ENCODE data around the gene CFHR4.
"Not testable (repeated sequence)": the region's sequence is repeated elsewhere in the genome, so short reads cannot be mapped to it uniquely, and the experiment has no call there.

Gene CFHR4

DNA sequence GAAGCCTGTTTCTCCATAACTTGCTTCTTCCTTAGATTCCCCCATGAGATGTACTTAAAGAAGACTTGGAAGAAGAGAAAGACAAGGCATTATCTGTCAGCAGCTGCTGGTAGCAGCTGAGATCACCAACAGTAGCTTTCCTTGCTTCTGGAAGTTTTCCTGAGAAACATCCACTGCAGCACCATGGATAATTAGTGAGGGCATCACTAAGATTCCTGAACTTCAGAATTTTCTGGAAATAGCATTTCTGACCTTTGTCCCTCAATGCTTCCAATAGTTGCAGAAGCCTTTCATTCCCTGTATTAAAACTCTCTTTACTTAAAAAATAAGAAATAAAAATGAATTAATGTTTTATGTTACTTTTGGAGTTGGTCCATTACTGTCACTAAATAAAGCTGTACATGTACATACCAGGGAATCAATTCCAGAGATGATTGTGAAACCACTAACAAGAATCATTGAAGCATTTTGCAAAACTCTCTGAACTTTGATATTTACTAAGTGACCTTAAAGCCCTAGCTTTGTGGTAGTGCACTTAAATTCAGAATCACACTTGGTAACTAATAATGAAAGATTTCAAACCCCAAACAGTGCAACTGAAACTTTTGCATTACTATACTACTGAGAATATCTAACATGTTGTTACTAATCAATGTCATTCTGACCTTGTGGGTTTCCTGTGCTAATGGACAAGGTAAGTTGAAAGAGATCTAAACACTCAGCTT is at the start of gene CFHR4:
Gene CFHR4 (plus strand): TSS at position 538 of the 725 bp plus-strand sequence. CDS start 99 bp downstream, at position 637.
- Histone ChIP-seq H3K9me3 (ENCODE audit: control insufficient read depth, insufficient read depth, low read length) (no peaks in the 10 kb centered on the region; the same call in 1 of the 2 replicates), H3K36me3 (ENCODE audit: insufficient read depth, low read length) (no peaks in the 10 kb centered on the region), H3K9ac (ENCODE audit: low read depth, low read length) (no peak within 1 kb of the TSS), H3K4me1 (ENCODE audit: insufficient read depth, low read length) (no peaks in the 10 kb centered on the region)

DNA sequence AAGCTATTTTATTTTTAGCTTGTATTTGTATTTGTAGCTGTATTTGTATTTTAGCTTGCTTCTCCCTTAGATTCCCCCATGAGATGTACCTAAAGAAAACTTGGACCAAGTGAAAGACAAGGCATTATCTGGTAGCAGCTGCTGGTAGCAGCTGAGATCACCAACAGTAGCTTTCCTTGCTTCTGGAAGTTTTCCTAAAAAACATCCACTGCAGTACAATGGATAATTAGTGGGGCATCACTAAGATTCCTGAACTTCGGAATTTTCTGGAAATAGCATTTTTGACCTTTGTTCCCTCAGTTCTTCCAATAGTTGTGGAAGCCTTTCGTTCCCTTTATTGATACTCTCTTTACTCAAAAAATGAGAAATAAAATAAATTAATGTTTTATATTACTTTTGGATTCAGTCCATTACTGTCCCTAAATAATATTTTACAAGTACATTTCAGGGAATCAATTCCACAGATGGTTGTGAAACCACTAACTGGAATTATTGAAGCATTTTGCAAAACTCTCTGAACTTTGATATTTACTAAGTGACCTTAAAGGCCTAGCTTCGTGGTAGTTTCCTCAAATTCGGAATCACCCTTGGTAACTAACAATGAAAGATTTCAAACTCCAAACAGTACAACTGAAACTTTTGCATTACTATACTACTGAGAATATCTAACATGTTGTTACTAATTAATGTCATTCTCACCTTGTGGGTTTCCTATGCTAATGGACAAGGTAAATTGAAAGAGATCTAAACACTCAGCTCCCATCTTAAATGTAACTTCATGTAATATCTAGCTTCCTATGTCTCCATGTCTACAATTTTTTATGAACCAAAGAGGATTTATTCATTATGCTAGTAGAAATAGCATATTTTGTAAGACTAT is 38.0 kb upstream of the CFHR4 start:
- not testable (repeated sequence) for H3K9ac ChIP-seq (ENCODE audit: low read depth, low read length); H3K36me3 ChIP-seq (ENCODE audit: insufficient read depth, low read length); H3K9me3 ChIP-seq (ENCODE audit: control insufficient read depth, insufficient read depth, low read length); H3K4me1 ChIP-seq (ENCODE audit: insufficient read depth, low read length)

DNA sequence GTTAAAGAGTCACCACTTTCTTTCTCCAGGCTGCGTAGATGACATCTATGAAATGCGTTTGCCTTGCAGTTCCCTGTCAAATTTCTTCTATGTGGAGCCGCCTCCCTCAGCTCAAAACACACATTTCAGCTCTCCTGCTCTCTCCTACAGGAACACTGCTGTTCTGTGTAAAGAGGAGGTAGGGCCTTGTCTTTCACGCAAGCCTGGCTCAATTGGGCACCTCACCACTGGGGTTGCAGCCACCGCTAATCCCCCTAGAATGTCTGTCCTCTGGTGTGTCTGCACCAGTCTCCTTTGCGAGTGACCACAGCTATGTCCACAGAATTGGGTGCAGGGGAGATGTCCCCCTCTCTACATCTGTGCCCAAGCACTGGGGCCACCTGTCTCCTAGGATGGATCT is 31.8 kb upstream of the CFHR4 start:
- H3K4me1 ChIP-seq (ENCODE audit: insufficient read depth, low read length): no peaks in the 10 kb centered on the region
- no peak overlapping the region for H3K9ac ChIP-seq (ENCODE audit: low read depth, low read length)
- no peaks in the 10 kb centered on the region for H3K36me3 ChIP-seq (ENCODE audit: insufficient read depth, low read length)
- no peaks in the 10 kb centered on the region for H3K9me3 ChIP-seq (ENCODE audit: control insufficient read depth, insufficient read depth, low read length)

DNA sequence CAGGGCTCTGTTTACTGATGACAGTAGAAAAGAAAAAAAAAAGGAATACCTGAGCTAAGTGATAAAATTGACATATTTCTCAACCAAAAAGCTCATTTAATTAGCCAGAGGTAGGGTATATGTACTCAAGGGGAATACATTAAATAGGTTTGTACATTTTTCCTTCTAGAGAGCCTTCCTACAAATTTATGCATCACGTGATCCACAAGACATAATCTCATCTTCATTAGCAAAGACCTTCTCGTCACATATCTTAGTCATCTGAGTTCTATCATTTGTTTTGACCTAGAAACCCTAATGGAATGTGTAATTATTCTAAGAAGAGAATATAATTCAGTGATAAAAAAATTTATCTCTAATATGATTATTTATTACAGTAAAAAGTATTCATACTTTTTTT is 30.7 kb upstream of the CFHR4 start:
- no peak overlapping the region for H3K9ac ChIP-seq (ENCODE audit: low read depth, low read length)
- H3K36me3 ChIP-seq (ENCODE audit: insufficient read depth, low read length): no peaks in the 10 kb centered on the region
- H3K4me1 ChIP-seq (ENCODE audit: insufficient read depth, low read length): no peaks in the 10 kb centered on the region
- H3K9me3 ChIP-seq (ENCODE audit: control insufficient read depth, insufficient read depth, low read length): no peaks in the 10 kb centered on the region

DNA sequence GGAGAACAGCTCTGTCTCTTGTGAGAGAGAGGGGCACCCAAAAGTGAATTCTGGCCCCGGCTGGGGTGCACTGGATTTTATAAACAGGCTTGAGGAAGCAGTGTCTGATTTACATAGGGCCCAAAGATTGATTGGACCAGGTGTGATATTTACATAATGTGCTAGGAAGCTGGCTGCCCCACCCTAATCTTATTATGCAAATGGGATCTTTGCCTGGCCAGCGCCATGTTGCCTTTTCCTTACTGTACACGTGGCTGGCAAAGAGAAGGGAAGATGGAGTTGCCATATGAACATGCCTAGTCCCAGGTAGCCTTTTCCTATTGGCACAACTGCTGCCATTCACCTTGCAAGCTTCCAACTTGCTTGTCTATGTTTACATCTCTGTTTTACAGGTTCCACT is 29.0 kb upstream of the CFHR4 start:
- Histone ChIP-seq H3K9me3 (ENCODE audit: control insufficient read depth, insufficient read depth, low read length) (no peaks in the 10 kb centered on the region), H3K4me1 (ENCODE audit: insufficient read depth, low read length) (no peaks in the 10 kb centered on the region), H3K9ac (ENCODE audit: low read depth, low read length) (no peak overlapping the region), H3K36me3 (ENCODE audit: insufficient read depth, low read length) (no peaks in the 10 kb centered on the region)

DNA sequence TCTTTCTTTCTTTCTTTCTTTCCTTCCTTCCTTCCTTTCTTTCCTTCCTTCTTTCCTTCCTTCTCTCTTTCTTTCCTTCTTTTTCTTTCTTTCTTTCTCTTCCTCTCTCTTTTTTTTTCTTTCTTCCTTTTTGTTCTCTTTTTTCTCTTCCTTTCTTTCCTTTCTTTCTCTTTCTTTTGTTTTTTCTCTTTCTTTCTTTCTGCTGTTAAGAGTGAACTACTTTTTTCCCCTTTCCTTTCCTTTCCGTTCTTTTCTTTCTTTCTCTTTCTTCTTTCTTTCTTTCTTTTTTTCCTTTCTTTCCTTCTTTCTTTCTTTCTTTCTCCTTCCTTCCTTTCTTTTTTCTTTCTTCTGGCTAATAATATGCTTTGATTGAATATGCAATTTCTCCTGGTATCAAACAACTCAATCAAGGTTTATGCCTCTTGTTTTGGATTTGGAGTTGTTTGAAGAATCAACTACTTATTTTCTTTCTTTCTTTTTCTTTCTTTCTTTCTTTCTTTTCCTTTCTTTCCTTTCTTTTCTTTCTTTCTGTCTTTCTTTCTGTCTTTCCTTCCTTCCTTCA is 27.4 kb upstream of the CFHR4 start:
- Histone ChIP-seq H3K9ac (ENCODE audit: low read depth, low read length) (no peak overlapping the region), H3K4me1 (ENCODE audit: insufficient read depth, low read length) (no peaks in the 10 kb centered on the region), H3K9me3 (ENCODE audit: control insufficient read depth, insufficient read depth, low read length) (no peaks in the 10 kb centered on the region), H3K36me3 (ENCODE audit: insufficient read depth, low read length) (no peaks in the 10 kb centered on the region)

DNA sequence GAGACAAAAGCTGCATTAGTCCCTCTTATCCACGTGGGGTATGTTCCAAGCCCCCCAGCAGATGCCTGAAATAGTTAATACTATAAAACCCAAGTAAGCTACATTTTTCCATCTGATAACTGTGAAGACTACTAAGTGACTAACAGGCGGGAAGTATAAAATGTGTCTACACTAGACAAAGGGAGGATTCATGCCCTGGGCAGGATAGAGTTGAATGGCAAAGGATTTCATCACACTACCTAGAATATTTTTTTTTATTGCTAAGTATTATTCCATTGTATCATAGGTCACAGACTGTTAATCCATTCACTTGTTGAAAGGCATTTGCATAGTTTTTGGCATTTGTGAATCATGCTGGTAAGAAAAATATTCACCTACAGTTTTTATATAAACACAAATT is 26.4 kb upstream of the CFHR4 start:
- Histone ChIP-seq H3K36me3 (ENCODE audit: insufficient read depth, low read length) (no peaks in the 10 kb centered on the region), H3K9ac (ENCODE audit: low read depth, low read length) (no peak overlapping the region), H3K9me3 (ENCODE audit: control insufficient read depth, insufficient read depth, low read length) (no peaks in the 10 kb centered on the region), H3K4me1 (ENCODE audit: insufficient read depth, low read length) (no peaks in the 10 kb centered on the region)

GRCh38 chr1:196866974-196867373 is 20.9 kb upstream of the CFHR4 start:
- H3K9ac ChIP-seq (ENCODE audit: low read depth, low read length): no peak overlapping the region
- H3K9me3 ChIP-seq (ENCODE audit: control insufficient read depth, insufficient read depth, low read length): no peaks in the 10 kb centered on the region
- H3K36me3 ChIP-seq (ENCODE audit: insufficient read depth, low read length): no peaks in the 10 kb centered on the region
- H3K4me1 ChIP-seq (ENCODE audit: insufficient read depth, low read length): no peaks in the 10 kb centered on the region

- Histone ChIP-seq H3K9ac (ENCODE audit: low read depth, low read length) (no peak overlapping the region), H3K9me3 (ENCODE audit: control insufficient read depth, insufficient read depth, low read length) (no peaks in the 10 kb centered on the region), H3K36me3 (ENCODE audit: insufficient read depth, low read length) (no peaks in the 10 kb centered on the region), H3K4me1 (ENCODE audit: insufficient read depth, low read length) (no peaks in the 10 kb centered on the region)
Measured at GRCh38 chr1:196873385-196873784, 14.5 kb upstream of the CFHR4 start.

DNA sequence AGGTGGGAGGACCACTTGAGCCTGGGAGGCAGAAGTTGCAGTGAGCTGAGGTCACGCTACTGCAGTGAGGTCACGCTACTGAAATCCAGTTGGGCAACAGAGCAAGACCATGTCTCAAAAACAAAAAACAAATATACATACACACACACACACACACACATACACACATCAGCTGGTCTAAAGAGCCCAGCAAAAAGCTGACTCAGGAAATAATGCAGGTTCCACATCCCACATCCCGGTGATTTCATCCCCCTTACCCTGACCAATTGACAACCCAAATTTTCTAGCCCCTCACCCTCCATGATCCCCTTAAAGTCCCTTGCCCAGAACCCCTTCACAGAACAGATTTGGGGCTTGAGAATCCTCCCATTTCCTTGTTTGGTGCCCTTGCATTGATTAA is 11.9 kb upstream of the CFHR4 start:
- Histone ChIP-seq H3K36me3 (ENCODE audit: insufficient read depth, low read length) (no peaks in the 10 kb centered on the region), H3K4me1 (ENCODE audit: insufficient read depth, low read length) (no peaks in the 10 kb centered on the region), H3K9ac (ENCODE audit: low read depth, low read length) (no peak overlapping the region), H3K9me3 (ENCODE audit: control insufficient read depth, insufficient read depth, low read length) (no peaks in the 10 kb centered on the region)

- Histone ChIP-seq H3K9ac (ENCODE audit: low read depth, low read length) (no peak overlapping the region), H3K9me3 (ENCODE audit: control insufficient read depth, insufficient read depth, low read length) (no peaks in the 10 kb centered on the region), H3K36me3 (ENCODE audit: insufficient read depth, low read length) (no peaks in the 10 kb centered on the region), H3K4me1 (ENCODE audit: insufficient read depth, low read length) (no peaks in the 10 kb centered on the region)
Measured at GRCh38 chr1:196877964-196878363, 9.9 kb upstream of the CFHR4 start.

DNA sequence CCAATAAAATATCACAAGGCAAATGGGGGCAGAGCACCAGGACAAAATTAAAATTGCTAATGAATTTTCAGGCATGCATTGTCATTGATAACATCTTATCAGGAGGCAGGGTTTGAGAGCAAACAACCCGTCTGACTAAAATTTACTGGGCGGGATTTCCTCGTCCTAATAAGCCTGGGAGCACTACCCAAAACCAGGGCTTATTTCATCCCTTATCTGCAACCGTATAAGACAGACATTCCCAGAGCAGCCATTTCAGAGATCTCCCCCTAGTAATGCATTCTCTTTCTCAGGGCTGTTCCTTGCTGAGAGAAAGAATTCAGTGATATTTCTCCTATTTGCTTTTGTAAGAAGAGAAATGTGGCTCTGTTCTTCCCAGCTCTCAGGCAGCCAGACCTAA is 1.3 kb upstream of the CFHR4 start:
- not testable (repeated sequence) for H3K36me3 ChIP-seq (ENCODE audit: insufficient read depth, low read length); H3K9me3 ChIP-seq (ENCODE audit: control insufficient read depth, insufficient read depth, low read length); H3K9ac ChIP-seq (ENCODE audit: low read depth, low read length); H3K4me1 ChIP-seq (ENCODE audit: insufficient read depth, low read length)

DNA sequence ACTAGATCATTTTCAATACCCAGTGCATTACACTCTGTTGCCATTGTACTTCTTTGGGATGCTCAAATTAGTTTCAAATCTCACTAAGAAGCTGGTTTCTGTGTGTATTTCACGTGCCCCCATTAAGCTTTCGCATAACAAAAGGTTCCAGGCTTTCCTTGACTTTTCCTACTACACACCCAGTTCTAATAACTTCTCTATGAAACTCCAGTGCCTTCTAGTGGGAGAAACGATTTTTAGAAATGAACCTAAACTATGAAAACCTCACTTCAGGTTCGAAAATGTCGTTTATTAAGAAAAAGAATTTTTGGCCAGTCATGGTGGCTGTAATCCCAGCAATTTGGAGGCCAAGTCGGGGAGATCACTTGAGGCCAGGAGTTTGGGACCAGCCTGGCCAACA is 2.8 kb downstream of the CFHR4 start:
- H3K36me3 ChIP-seq (ENCODE audit: insufficient read depth, low read length): no peaks in the 10 kb centered on the region
- no peak overlapping the region for H3K9ac ChIP-seq (ENCODE audit: low read depth, low read length)
- H3K9me3 ChIP-seq (ENCODE audit: control insufficient read depth, insufficient read depth, low read length): no peaks in the 10 kb centered on the region; the same call in 1 of the 2 replicates
- H3K4me1 ChIP-seq (ENCODE audit: insufficient read depth, low read length): no peaks in the 10 kb centered on the region

DNA sequence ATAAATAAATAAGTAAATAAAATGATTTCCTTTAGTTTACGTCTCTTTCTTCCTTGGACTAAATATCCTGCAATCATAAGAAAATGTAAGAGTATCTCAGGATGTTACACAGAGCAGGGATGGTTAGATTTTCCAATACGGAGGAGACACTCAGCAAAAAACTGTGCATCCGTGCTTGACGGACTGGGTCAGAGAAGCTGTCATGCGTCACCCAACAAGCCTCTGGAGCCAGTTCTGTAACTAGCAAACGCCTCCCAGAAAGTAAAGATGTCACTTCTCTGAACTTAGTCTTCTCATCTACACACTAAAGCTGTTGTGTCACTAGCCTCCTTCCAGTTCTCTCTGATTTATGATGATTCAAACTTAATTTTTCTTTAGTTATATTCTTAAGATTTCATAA is 3.4 kb downstream of the CFHR4 start:
- H3K9ac ChIP-seq (ENCODE audit: low read depth, low read length): no peak overlapping the region
- no peaks in the 10 kb centered on the region for H3K36me3 ChIP-seq (ENCODE audit: insufficient read depth, low read length)
- no peaks in the 10 kb centered on the region for H3K4me1 ChIP-seq (ENCODE audit: insufficient read depth, low read length)
- no peaks in the 10 kb centered on the region; the same call in 1 of the 2 replicates for H3K9me3 ChIP-seq (ENCODE audit: control insufficient read depth, insufficient read depth, low read length)

DNA sequence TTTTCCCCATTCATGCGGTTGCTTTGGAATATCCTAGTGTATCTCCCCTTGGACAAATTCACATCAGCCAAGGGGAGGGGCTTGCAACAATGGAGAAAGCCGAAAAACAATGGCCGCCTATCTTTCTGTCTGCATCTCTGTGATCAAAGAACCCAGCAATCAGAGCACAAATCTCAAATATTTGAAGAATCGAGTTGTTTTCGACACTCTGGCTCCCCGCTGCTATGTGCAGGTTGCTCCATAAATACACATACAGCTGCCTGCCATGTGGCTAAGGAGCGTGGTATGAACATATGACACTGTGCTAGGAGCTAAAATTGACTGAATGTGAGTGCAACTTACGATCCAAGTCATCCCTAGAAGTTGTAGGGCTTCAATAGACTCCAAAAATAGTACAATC is 8.5 kb downstream of the CFHR4 start:
- Histone ChIP-seq H3K9ac (ENCODE audit: low read depth, low read length) (no peak overlapping the region), H3K36me3 (ENCODE audit: insufficient read depth, low read length) (no peaks in the 10 kb centered on the region), H3K9me3 (ENCODE audit: control insufficient read depth, insufficient read depth, low read length) (no peaks in the 10 kb centered on the region)

More for the DNA sequence above, 8.5 kb downstream of the CFHR4 start:
- no peaks in the 10 kb centered on the region for H3K4me1 ChIP-seq (ENCODE audit: insufficient read depth, low read length)
